B cell (primary cell): Measurements from ENCODE around the gene ADGRD2.

Source experiments
- EZH2 ChIP-seq: IDR thresholded peaks from 2 replicates; pipeline ENCODE4 v1.6.1; 2012; ENCODE audit warnings: borderline replicate concordance, low read depth, mild to moderate bottlenecking, moderate library complexity, low read length; ENCODE audit not compliant: insufficient read depth, poor library complexity, severe bottlenecking
- TF ChIP-seq, protein P1 (sequence below): fragments of 200-600 bp; IDR thresholded peaks from one replicate; pipeline ENCODE4 v1.8.0; 2022; ENCODE audit warnings: antibody characterized with exemption, mild to moderate bottlenecking

DNA sequence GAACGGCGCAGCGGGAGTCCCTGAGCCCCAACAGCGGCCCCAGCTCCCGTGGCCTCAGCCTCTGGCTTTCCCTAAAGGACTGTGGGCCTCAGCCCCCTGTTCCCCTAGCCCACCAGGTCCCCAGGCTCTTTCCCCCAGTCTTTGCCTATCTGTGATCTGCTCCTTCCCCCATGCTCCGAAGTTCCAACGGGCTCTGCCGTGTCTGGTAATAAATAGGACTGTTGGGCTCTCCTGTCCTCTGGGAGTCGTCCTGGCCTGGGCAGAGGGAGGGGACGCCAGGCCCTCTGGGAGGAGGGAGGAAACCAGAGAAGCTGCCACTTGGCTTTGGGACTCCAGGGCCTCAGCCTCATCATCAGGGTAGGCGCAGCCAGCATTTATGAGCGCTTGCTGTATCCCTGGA is 28.1 kb downstream of the ADGRD2 start:
- TF ChIP-seq, protein P1, sequence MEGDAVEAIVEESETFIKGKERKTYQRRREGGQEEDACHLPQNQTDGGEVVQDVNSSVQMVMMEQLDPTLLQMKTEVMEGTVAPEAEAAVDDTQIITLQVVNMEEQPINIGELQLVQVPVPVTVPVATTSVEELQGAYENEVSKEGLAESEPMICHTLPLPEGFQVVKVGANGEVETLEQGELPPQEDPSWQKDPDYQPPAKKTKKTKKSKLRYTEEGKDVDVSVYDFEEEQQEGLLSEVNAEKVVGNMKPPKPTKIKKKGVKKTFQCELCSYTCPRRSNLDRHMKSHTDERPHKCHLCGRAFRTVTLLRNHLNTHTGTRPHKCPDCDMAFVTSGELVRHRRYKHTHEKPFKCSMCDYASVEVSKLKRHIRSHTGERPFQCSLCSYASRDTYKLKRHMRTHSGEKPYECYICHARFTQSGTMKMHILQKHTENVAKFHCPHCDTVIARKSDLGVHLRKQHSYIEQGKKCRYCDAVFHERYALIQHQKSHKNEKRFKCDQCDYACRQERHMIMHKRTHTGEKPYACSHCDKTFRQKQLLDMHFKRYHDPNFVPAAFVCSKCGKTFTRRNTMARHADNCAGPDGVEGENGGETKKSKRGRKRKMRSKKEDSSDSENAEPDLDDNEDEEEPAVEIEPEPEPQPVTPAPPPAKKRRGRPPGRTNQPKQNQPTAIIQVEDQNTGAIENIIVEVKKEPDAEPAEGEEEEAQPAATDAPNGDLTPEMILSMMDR, result no peak
- TF ChIP-seq EZH2, result no peak
